Stimulated activated CD8-positive, alpha-beta memory T cell treated with anti-CD3 and anti-CD28 coated beads, Interleukin-4, amount 100 ng/mL, for 1 hour (primary cell): ENCODE data around the gene DUSP2.

Experiments
- DNase-seq, 2 donors: peaks; one replicate each; pipeline ENCODE4 v3.0.0-alpha.2; 2020; ENCODE audit warnings: low read depth in 2 of 2, low spot score in 1 of 2

Gene DUSP2

DNA sequence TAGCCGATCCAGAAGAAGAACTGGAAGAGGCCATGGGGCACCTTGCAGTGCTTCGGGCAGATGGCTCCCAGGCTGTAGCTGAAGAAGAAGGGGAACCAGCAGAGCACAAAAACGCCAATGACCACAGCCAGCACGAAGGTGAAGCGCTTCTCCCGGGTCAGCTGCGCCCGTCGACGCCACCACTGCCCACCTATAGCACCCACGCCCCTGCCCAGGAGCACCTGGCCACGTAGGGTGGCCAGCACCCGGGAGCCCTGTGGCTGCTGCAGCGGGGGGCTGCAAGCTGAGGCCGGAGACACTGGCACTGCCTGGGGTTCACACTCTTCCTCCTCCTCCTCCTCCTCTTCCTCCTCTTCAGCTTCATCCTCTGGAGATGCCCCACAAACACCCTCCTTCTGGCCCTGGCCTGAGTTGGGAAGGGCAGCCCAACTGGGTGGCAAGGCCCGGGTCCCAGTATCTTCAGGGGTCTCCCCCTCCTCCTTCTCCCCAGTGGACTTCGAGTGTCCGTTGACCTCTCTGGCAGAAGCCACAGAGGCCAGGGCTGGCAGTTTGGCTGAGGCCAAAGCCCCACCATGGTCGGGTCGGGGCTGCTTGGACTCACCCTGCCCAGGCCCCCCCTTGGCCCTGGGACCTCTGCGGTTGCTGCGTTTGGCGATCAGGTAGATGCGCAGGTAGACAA lies 30.2 kb downstream of the DUSP2 start:
- DNase-seq = no peak

DNA sequence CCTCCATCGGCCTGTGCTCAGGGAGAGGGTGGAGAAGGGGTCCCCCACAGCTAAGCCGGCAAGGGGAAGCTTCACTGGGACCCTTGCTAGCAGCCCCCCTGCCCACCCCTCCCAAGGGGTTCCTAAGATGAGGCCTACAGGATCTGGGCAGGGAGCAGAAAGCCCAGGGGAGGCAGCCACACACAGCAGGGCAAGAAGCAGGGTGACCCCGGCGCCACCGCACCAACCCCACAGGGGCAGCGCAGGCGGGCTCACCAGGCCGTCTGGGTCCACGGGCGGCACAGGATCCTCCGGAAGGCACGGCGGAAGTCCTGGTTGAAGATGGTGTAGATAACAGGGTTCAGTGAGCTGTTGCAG lies 30.7 kb downstream of the DUSP2 start:
- no peak for DNase-seq

DNA sequence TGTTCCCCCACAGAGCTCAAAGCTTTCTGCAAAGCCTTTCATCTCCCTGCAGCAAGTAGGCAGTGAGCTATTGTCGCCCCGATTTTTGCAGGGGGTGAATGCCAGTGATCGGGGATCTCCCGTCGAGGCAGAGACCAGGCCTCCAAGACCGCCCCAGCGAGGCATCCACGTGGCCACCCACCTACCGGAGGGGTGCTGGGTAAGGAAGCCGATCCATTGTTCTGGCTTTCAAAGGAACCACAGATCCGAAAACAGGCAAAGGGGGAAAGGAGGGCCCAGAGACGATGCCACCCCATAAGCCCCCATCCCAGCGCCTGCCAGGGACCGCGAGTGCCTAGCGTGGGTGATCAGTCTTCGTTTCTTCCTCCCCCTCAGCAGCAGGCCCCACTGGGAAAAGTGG lies 31.3 kb downstream of the DUSP2 start:
- DNase-seq = no peak

DNA sequence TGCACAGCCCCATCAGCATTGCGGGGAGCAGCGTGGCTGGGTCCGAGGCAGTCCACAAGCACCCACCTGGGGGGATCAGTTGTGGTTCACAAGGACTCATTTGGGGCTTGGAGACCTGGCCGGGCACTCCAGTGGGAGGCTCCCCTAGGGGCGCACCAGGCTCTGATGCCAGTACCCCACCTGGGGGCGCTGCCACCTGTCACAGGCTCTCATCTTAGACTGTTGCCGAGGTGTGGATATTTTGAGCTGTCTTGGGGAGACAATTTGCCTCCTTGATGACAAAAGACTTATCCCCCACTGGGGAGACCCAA lies 31.9 kb downstream of the DUSP2 start:
- no peak for DNase-seq

DNA sequence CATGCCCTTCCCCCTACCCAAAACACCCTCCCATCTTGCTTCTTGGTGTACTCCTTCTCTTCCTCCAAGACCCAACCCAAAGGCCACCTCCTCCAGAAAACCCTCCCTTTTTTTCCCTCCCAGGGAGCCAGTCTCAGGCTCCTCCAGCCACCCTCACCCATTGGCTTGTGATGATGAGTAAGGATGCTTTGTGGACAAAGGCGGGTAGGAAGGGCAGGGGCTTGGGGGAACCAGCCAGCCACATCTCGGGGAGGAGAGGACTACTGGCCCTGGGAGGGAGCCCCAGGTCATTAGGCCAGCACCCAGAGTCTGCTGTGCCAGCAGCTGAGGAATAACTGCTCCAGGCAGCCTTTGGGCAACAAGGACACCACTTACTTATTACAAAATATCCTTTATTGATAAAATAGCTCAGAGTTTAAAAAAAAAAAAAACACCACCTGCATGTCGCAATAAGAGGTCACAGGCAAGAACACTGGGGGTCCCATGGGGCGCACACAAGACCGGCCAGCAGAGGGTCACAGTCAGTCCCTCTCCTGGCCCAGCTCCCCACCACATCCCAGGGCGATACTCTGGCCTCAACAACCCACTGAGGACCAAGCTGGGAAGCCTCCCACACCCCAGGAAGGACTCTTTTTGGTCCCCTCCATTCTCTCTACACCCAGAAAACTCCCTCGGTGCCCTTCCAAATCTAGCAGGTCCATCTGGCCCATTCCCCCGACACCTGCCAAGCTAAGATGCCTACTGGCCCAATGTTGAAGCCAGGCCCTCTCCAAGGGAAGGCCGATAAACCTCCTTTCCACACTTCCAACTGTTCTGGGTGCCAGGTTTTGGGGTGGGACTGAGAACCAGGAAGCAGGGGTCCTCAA lies 32.5 kb downstream of the DUSP2 start:
- DNase-seq = no peak

DNA sequence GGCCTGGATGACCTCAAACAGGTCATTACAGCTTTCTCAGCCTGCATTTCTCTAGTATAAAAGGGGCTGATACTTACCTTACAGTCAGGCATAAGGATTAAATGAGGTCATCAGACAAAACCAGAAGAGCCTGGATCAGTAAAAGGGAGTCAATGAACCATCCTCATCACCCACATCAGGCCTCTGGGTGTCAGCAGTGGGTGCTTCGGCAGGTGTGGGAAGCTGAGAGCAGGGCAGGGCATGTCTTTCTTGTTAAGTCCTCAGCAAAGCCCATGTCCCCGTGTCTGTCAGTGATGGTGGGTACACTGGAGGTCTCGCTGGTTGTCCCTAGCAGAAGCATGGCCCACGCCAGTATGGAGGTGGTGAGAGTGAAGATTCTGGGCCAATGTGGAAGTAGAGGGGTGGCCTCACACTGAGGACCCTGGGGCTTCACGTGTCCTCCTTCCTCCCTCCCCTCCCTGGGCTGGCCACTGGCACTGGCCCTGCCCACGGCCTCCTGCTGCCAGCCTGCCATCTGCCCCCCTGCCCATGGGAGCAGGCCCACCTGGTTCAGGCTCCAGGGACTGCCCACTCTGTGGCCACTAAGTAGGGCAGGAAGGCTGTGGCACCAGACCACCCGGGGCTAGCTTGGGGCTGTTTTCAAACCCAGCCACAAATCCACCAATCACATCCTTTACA lies 33.3 kb downstream of the DUSP2 start:
- no peak for DNase-seq

DNA sequence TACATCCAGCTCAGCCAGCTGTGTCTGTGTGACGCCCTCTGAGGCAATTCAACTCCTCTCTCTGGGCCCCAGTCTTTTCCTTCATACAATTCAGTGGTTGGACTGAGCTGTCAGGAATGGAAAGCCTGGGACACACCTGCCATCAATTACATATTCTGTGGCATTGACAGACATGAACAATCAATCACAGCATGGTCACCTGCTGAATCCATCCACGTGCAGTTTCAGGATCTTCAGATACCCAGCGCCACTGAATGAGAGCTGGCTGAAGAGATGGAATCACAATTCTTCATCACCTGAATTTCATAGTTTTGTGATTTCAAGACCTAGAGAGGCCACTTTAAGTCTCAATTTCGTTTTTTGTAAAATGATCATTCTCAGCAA lies 34.0 kb downstream of the DUSP2 start:
- DNase-seq = no peak

DNA sequence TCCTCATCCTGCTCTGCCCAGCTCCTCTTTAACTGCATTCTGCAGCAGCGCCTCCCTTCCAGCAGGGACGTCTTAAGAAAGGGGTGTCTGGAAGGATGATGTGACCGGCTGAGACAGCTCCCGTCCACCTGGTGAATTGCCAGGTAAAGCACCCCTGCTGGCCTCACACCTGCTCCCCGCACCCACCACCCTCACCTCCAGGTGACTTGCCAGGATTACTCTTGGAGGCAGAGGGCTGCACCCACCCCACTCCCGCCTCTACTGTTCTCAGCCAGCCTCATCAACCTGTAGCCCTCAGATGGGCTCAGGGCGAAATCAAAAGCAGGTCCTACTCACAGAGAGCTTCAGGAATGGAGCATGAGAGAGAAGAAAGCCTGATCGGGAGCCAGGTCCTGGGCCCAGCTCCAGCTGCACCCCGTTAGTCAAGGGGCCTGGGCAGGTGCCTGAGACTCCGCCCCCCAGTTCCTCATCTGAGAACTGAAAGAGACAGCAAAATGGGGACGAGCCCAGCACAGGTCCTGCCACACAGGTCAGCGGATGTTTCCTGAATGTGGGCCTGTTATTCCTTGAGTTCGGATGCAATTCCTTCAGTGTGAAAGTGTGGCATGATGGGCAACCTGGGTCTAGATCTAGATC lies 34.5 kb downstream of the DUSP2 start:
- no peak for DNase-seq

DNA sequence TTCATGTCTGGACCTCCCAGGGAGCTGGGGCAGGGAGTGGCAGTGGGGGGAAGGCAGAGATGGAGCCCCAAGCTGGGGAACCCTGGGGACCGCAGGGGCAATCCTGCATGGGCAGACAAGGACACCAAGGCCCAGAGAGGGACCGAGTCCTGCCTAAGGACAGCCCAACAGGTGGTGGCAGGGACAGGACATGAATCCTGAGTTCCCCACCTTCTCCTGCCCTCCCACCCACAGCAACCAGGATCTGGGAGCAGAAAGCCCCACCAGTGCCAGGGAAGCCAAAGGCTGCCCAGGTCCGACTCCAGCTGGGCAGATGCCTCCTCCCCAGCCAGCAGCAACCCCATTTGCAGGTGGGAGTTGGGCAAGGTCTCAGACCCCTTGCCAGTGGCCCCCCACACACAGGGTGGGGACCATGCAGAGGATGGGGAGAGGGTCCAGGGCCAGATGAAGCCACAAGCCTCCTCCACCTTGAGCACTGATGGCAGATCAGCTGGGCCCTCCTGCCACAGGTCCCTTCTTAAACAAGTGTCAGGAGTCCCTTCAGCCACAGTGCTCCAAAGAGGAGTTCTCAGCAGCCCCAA lies 35.2 kb downstream of the DUSP2 start:
- DNase-seq = no peak

DNA sequence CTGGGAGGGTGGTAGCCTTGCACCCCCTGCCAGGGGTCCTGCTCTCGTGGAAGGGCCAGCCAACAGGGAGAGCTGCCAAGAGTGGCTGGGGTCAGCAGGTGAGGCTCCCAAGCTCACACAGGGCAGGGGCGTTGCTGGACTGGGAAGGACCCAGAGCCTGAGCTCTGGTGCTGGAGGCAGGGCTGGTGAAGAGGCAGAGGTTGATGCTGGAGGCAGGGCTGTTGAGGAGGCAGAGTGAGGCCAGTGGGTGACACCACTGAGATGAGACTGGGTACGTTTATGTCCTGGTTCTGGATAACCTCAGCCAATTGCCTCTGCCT lies 35.9 kb downstream of the DUSP2 start:
- DNase-seq = no peak

DNA sequence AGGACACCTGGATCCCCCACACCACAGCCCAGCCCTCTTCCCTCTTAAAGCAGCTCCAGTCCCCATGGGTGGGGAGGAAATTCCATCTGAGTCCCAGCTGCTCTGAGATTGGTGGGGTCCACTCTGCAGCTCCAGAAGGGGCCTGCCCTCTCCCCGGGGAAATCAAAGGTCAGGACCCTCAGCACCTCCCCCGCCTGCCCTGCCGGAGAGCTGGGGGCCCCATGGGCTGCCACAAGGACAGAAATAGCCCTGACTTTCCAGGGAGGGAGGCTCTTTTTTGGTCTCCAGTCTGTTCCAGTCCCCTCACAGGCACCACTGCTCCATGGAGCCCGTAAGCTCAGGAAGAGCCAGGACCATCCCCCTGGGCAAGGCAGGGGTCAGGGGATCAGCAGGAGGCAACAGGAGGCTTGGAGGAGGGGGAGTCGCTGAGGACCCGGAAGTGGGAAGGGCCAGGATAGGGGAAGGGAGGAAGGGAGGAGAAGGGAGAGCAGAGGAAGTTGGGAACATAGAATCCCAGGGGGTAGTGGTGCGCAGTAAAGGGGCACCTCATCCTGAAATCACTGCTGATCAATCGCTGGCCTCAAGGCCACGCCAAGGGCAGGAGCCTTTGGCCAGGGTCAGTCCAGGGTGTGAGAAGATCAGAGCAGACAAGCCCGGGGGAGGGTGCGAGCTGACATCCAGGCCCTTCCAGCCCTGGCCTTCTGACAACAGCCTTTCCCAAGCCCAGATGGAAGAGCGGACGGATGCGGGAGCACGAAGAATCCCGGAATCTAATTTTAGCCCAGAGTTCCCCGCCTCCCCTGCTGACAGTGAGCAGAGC lies 36.5 kb downstream of the DUSP2 start:
- DNase-seq = no peak

DNA sequence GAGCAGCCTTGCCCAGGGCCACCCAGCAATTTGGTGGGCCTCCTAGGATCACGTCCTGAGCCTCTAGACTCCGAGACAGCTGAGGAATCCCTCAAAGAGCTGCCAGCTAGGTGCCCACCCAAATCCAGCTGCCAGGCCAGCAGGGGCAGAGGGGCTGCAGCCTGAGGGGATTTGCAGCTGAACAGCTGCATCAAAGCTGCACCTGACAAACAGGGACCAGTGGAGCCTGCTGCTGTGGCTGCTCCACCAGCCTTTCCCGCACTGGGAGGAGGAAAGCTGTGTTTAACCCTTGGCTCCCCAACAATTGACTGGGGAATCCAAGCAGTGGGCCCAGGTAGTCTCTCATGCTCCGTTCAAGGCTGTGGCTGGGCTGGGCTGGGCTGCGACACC lies 37.1 kb downstream of the DUSP2 start:
- DNase-seq = no peak

DNA sequence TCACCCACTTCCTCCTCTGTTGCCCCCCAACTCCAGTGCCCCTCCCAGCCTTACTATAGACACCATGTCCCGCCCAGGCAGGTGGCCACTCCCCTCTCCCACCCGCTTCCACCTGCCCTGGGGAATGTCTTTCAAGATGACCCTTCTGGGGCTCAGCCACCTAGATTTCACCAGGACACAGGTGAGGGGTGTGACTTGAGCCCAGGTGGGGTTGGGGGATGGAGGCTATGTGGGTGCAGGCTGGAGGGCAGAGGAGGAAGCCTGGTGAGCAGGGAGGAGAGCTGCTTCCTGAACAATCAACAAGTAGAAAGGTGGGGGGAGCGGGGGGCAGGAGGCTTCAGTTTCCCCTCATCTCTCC lies 37.6 kb downstream of the DUSP2 start:
- DNase-seq = no peak

DNA sequence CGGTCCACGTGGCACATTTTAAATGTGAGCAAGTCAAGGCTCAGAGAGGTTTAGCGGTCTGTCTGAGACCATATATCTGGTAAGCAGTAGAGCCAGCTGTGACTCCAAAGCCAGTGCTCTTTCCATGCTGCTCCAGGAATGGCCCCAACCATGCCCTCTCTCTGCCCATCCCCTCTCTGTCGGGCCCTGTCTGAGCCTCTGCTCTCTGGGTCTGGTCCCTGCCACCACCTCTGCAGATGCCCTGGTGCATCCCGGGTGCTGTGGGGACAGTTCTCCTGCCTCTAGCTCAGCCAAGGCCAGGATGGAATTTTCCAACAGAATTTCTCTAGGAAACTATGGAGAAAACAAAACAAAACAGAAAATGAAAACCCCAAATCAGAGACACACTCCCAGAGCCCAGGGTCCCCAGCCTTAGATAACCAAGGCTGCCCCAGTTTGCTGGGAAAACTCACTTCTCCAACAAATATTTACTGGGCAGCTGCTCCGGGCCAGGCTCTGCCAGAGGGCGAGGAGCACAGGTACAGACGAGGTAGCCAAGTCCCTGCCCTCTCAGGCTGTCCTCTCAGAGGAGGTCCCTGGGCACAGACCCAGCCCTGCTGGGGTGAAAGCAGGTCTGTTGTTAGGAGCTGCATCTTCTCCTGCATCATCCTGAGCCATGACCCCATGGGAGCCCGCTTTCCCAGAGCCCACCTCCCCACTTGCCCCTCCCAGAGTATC lies 38.1 kb downstream of the DUSP2 start:
- DNase-seq = no peak

DNA sequence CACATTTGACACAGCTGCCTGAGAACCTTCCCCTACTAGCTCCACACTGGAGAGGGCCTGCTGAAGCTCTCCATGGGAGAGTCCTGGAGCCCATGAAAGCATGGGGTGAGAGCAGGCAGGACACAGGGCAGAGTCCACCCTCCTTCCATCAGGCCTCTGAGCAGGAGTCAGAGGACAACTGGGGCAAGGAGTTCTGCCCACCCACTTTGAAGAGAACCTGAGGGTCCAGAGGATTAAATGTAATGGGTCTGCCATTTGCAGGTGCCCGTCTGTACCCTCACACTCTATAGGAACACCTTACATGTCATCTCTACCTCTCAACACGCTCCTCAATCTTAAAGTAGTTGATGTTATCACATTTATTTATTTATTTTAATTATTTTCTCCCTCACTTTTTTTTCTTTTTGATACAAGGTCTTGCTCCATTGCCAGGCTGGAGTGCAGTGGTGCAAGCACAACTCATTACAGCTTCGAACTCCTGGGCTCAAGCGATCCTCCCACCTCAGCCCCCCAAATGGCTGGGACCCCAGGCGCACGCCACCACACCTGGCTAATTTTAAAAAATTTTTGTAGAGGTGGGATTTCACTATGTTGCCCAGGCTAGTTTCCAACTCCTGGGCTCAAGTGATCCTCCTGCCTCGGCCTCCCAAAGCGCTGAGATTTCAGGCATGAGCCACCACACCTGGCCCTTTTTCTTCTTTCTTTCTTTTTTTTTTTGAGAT lies 39.1 kb downstream of the DUSP2 start:
- no peak for DNase-seq

DNA sequence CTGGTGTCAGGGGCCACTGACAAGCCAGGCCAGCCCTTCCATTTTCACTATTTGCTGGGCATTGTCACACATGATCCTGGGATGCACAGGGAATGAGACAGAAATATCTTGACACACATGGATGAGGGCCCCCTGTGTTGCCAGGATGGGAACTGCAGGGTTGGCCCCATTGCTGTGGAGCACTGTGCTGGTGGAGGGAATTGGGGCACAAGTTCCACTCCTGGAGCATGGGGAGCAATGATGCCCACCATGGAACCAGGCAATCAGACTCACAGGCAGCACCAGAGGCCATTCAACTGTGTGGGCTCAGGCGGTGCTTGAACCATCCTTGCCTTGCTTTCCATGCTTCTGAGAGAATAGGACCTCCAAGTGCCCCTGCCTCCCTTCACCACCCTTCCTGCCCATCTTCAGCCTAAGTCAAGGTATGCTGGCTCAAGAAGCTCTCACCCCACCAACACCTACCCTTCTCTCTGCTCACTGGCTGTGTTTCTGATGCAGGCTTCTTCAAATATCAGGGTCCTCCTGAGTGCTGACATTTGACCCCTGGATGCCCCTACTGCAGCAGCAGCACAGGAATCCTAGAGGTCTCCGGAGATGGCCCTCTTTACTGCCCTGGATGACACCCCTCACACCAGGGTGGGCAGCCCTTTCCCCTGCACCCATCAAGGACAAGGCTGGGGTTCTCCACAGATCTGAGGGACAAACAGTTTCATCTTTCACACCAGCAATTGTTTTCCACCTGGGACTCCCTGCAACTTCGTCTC lies 39.9 kb downstream of the DUSP2 start:
- no peak for DNase-seq

DNA sequence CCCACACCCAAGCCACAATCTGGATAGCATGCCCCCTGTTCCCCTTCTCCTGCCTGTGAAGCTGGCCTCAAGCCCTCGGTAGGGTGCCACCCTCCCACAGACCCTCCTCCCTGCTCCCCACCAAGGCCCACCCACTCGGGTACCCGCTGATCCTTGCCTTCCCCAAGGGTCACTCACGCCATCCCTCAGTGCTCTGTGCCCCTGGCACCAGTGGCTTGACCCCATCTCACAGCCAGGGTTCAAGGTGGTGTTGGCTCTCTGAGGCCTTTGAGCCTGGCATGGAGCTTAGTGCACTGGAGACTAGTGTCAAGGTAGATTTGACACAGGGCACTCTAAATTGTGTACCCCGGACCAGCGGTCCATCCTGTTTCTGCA lies 40.8 kb downstream of the DUSP2 start:
- no peak for DNase-seq

DNA sequence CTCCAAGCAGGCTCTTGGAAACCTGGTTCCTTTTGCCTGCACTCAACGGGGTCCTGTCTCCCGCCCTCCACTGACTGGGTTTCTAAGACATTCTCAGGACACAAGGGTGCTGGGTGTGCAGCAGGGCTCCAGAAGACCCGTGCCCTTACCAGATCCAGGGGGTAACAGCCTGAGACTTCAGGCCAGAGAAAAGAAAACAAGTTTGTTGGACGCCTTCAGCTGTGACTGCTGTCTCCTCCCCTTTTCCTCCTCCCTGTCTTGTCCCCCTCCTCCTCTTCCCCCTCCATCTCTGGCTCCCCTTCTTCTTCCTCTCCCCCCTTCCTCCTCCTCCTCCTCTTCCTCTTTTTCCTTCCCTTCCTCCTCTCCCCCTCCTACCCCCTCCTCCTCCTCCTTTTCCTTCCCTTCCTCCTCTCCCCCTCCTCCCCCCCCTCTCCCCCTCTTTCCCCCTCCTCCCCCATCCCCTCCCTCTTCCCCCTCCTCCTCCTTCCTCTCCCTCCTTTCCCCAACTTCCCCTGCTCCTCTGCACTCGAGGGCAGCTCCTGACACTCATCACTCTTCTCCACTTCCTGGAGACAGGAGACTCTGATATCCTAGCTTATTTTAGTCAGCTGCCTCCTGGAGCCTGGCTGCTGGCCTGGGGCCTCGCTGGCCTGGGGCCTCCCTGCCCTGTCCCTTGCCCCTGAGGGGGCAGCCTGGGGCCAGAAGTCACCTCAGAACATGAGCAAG lies 41.3 kb downstream of the DUSP2 start:
- DNase-seq = no peak
